Measurements from ENCODE around the gene PFKM.

GRCh38 chr12:48071808-48072207, 47.4 kb upstream of the PFKM start:
- TF ChIP-seq CTCF (IDR thresholded peaks at IDR 0.05), result no peak
- TF ChIP-seq POLR2A (IDR thresholded peaks at IDR 0.05), result no peak
